MG63 (cell line): ENCODE results near the gene KRTAP3-2. TPM values are rescaled to one million over a fixed set of nuclear protein-coding genes. Genes with fewer than 3 reads are reported as not detected.
"Not testable (repeated sequence)": the region's sequence is repeated elsewhere in the genome, so short reads cannot be mapped to it uniquely, and the experiment has no call there.

Experiments
- DNase-seq: peaks from one replicate; pipeline ENCODE4 v3.0.0-alpha.2; 2020
- H3K27me3 ChIP-seq: fragments of 250-450 bp; sonication (Bioruptor Pico); 2 replicates; pipeline ENCODE4 v1.5.1; 2020; ENCODE audit warnings: mild to moderate bottlenecking, moderate library complexity
- H3K36me3 ChIP-seq: fragments of 250-450 bp; sonication (Bioruptor Pico); 2 replicates; pipeline ENCODE4 v1.5.1; 2020; ENCODE audit warnings: mild to moderate bottlenecking, moderate library complexity
- H3K4me3 ChIP-seq: fragments of 250-450 bp; sonication (Bioruptor Pico); 2 replicates; pipeline ENCODE4 v1.5.1; 2020; ENCODE audit warnings: mild to moderate bottlenecking, moderate library complexity
- H3K9me3 ChIP-seq: fragments of 250-450 bp; sonication (Bioruptor Pico); 2 replicates; pipeline ENCODE4 v1.5.1; 2020; ENCODE audit warnings: mild to moderate bottlenecking, moderate library complexity
- total RNA-seq: library from RNA; depleted of rRNA; stranded (reverse); fragments of >200 nt; shearing (Covaris generic); gene quantifications from 2 replicates; pipeline ENCODE4 v1.2.3, GENCODE V29; 2014; ENCODE audit warnings: low replicate concordance; rRNA removed

The KRTAP3-2 gene
- not detected in 2 replicates for total RNA-seq

- not testable (repeated sequence) for DNase-seq, H3K36me3 ChIP-seq
Measured at GRCh38 chr17:40999563-40999962, at the start of gene KRTAP3-2. KRTAP3-2 (minus strand) TSS chr17:40999906; CDS start chr17:40999853, 53 bp downstream.

DNA sequence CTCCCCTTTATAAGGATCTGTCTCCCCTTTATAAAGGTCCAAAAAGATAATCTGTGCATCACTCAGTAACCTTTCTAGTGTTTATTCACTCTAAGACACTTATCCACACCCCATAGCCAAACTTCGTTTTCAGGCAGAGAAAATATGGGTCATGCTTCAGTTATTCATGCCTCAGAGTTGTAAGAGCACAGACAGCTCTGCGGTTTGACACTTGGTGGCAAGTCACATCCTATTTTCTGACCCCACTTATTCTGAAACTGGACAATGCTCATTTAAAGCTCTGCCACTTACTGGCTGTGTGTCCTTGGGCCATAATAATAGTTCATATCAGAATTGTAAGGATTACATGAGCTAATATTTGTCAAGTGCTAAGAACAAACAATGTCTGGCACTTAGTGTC is 49.4 kb upstream of the KRTAP3-2 start:
- DNase-seq = peak; percentile 31
- no peak overlapping the region for H3K4me3 ChIP-seq
- H3K27me3 ChIP-seq = no peaks in the 10 kb centered on the region
- H3K9me3 ChIP-seq = peaks cover 5% of the 10 kb centered on the region
- H3K36me3 ChIP-seq = no peaks in the 10 kb centered on the region

More at GRCh38 chr17:40999563-40999962, at the start of gene KRTAP3-2:
- not testable (repeated sequence) for H3K4me3 ChIP-seq, H3K9me3 ChIP-seq, H3K27me3 ChIP-seq

- Histone ChIP-seq H3K9me3 (peaks cover 8% of the 10 kb centered on the region), H3K27me3 (no peaks in the 10 kb centered on the region), H3K4me3 (no peak overlapping the region), H3K36me3 (no peaks in the 10 kb centered on the region)
- peak; percentile 36 for DNase-seq
Measured at GRCh38 chr17:41048441-41048840, 48.7 kb upstream of the KRTAP3-2 start.

- H3K9me3 ChIP-seq = peaks cover 14% of the 10 kb centered on the region
- H3K4me3 ChIP-seq, DNase-seq, H3K27me3 ChIP-seq, H3K36me3 ChIP-seq: not testable (repeated sequence)
Measured at GRCh38 chr17:41046735-41047465, 47.2 kb upstream of the KRTAP3-2 start, which contains the start of gene KRTAP2-1. KRTAP2-1 (minus strand) TSS chr17:41047316; CDS start chr17:41047267, 49 bp downstream.

DNA sequence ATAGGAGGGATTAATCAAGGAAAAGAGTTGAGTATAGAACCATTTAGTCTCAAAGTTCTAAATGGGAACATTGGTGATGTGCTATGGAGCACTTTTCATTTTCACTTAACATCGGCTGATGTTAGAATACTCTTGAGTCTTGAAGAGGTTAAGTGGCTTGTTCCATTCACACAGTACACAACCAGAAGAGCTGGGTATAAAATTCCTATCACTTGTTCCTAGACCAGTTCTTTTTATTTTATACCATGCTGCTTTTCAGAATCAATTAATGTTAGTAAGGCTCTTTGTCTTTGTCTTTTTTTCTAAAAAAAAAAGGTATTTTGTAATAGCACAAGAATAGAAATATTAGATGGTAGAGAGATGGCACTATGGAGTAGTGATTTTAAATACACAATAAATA is 43.2 kb upstream of the KRTAP3-2 start:
- H3K36me3 ChIP-seq = peaks cover 4% of the 10 kb centered on the region; the same call in 1 of the 2 replicates
- H3K27me3 ChIP-seq = no peaks in the 10 kb centered on the region
- peaks cover 14% of the 10 kb centered on the region for H3K9me3 ChIP-seq
- H3K4me3 ChIP-seq = no peak overlapping the region
- DNase-seq = no peak

- not testable (repeated sequence) for H3K27me3 ChIP-seq, H3K36me3 ChIP-seq, H3K4me3 ChIP-seq
- DNase-seq = peak; percentile 88
- peaks cover 14% of the 10 kb centered on the region for H3K9me3 ChIP-seq
Measured at GRCh38 chr17:41040783-41041571, 41.3 kb upstream of the KRTAP3-2 start, which contains the start of gene KRTAP1-1. KRTAP1-1 (minus strand) TSS chr17:41041450; CDS start chr17:41041397, 53 bp downstream.

- Histone ChIP-seq H3K9me3 (peaks cover 3% of the 10 kb centered on the region), H3K27me3 (no peaks in the 10 kb centered on the region), H3K4me3 (no peak overlapping the region), H3K36me3 (peaks cover under 1% of the 10 kb centered on the region; the same call in 1 of the 2 replicates)
- no peak for DNase-seq
Measured at GRCh38 chr17:41037853-41038350, 38.2 kb upstream of the KRTAP3-2 start.

DNA sequence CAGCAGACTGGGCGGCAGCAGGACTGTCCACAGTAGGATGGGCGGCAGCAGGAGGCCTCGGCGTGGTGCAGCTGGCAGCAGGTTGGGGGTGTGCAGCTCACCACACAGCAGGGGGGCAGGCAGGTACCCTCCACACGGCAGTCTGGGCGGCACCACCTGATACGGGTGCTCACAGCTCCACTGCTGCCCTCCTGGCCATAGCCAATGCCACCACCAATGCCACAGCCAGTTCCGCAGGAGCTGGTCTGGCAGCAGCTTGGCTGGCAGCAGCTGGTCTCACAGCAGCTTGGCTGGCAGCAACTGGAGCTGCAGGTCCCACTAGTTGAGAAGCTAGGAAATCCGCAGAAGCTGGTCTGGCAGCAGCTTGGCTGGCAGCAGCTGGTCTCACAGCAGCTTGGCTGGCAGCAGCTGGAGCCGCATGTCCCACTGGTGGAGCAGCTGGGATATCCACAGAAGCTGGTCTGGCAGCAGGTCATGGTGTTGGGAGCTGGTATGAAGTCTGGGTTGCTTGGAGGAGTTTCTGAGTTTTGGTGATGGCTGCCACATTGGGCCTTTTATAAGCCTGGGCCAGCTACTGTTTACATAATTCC is 34.7 kb upstream of the KRTAP3-2 start, which contains the start of gene KRTAP1-3:
TSS of gene KRTAP1-3 (minus strand) at position 529 of the 590 bp plus-strand sequence. CDS start at position 476, 53 bp downstream.
- H3K9me3 ChIP-seq, H3K36me3 ChIP-seq, H3K4me3 ChIP-seq, H3K27me3 ChIP-seq: not testable (repeated sequence)
- DNase-seq = peak; percentile 97

DNA sequence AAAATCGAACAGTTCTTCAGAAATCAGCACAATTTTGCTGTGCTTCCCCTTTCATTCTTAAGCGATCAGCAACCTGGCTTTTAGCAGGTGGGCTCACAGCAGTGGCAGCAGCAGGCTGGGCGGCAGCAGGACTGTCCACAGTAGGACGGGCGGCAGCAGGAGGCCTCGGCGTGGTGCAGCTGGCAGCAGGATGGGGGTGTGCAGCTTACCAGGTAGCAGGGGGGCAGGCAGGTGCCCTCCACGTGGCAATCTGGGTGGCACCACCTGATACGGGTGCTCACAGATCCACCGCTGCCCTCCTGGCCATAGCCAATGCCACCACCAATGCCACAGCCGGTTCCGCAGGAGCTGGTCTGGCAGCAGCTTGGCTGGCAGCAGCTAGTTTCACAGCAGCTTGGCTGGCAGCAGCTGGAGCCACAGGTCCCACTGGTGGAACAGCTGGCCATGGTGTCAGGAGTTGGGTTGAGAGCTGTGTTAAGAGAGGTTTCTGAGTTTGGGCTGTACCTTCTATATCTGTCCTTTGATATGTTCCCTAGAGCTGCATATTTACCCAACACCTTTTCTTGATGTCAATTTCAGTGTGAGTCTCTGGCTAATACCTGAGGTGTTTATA is 30.0 kb upstream of the KRTAP3-2 start, which contains the start of gene KRTAP1-4:
TSS of gene KRTAP1-4 (minus strand) at position 563 of the 613 bp plus-strand sequence. CDS start at position 446, 117 bp downstream.
- Histone ChIP-seq H3K27me3 (no peaks in the 10 kb centered on the region), H3K4me3 (no peak within 1 kb of the TSS), H3K9me3 (no peaks in the 10 kb centered on the region), H3K36me3 (no peaks in the 10 kb centered on the region)
- DNase-seq = no peak

GRCh38 chr17:41026715-41027471 is 27.2 kb upstream of the KRTAP3-2 start, which contains the start of gene KRTAP1-5:
KRTAP1-5 (minus strand) TSS chr17:41027208; CDS start chr17:41027155, 53 bp downstream.
- Histone ChIP-seq H3K4me3 (0 out of 2 replicates have a peak within 1 kb of the TSS, but pooled peaks have one; percentile 0), H3K9me3 (peaks cover 3% of the 10 kb centered on the region; the same call in 1 of the 2 replicates), H3K27me3 (no peaks in the 10 kb centered on the region), H3K36me3 (no peaks in the 10 kb centered on the region)
- DNase-seq = peak; percentile 99

GRCh38 chr17:41024697-41025096 is 25.0 kb upstream of the KRTAP3-2 start:
- no peaks in the 10 kb centered on the region for H3K27me3 ChIP-seq
- peaks cover 3% of the 10 kb centered on the region; the same call in 1 of the 2 replicates for H3K9me3 ChIP-seq
- no peak for DNase-seq
- no peak overlapping the region for H3K4me3 ChIP-seq
- H3K36me3 ChIP-seq = no peaks in the 10 kb centered on the region

DNA sequence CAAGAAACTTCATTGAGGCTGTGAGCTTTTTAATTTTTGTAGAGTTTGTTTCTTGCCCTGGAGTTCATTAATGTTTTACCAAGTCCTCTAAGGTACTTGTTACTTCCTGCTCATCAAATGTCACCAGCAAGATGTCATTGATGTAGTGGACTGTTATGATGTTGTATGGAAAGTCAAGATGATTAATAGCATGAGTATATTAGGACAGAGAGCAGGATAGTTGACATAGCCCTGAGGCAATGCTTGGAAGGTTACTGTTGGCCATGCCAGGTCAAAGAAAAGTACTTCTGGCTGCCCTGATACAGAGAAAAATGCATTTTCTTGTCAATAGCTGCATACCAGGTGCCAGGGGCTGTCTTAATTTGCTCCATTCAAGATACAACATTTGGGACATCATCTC is 20.6 kb upstream of the KRTAP3-2 start:
- peaks cover 3% of the 10 kb centered on the region; the same call in 1 of the 2 replicates for H3K9me3 ChIP-seq
- no peaks in the 10 kb centered on the region for H3K27me3 ChIP-seq
- H3K36me3 ChIP-seq = no peaks in the 10 kb centered on the region
- DNase-seq = no peak
- no peak overlapping the region for H3K4me3 ChIP-seq

GRCh38 chr17:41019415-41019814 is 19.7 kb upstream of the KRTAP3-2 start:
- Histone ChIP-seq H3K36me3 (no peaks in the 10 kb centered on the region), H3K4me3 (no peak overlapping the region), H3K9me3 (peaks cover 3% of the 10 kb centered on the region), H3K27me3 (no peaks in the 10 kb centered on the region)
- DNase-seq = no peak

GRCh38 chr17:41018541-41018940 is 18.8 kb upstream of the KRTAP3-2 start:
- DNase-seq = no peak
- Histone ChIP-seq H3K9me3 (peaks cover 3% of the 10 kb centered on the region), H3K4me3 (no peak overlapping the region), H3K36me3 (no peaks in the 10 kb centered on the region), H3K27me3 (no peaks in the 10 kb centered on the region)

GRCh38 chr17:41016578-41017215 is 17.0 kb upstream of the KRTAP3-2 start:
- Histone ChIP-seq H3K4me3 (no peak overlapping the region), H3K27me3 (no peaks in the 10 kb centered on the region), H3K9me3 (no peaks in the 10 kb centered on the region; the same call in 1 of the 2 replicates), H3K36me3 (no peaks in the 10 kb centered on the region)
- DNase-seq = no peak
